Measurements from ENCODE around the gene CLEC4M.
"Not testable (repeated sequence)": the region's sequence is repeated elsewhere in the genome, so short reads cannot be mapped to it uniquely, and the experiment has no call there.

CLEC4M gene

DNA sequence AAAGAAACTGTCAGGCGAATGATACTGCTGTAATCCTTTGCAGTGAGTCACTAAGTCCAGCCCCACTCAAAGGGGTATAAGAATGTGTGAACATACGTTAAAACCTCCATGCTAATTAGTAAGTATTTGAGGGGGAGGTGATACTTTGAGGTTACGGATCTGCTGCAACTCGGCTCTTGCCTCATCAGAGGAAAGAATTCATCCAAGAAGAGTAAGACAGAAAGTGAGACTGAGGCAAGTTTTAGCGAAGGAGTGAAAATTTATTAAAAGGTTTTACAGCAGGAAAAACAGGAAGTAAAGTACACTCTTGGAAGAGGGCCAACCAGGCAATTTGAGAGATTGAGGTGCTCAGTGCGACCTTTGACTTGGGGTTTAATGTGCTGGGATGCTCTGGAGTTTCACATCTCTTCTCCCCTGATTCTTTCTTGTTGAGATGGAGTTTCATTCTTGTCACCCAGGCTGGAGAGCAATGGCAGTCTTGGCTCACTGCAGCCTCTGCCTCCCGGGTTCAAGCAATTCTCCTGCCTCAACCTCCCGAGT is 9.8 kb downstream of the CLEC4M start:
- in situ Hi-C loops (cut with MboI; ENCODE audit: low sequenced_read_pairs), result no loop called here

DNA sequence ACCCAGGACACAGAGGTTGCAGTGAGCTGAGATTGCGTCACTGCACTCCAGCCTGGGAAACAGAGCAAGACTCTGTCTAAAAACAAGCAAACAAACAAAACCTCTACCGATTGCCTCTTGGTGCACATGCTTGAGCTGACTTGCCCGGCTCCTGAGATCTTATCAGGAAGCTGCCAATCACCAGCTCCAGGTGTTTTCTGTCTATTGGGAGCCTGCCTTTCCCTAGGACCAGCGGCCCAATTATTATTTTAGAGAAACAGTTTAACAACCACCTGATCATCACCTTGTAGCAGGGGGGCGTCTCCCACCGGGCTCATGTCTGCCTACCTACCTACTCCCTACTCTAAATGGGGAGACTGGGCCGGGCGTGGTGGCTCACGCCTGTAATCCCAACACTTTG is 10.8 kb downstream of the CLEC4M start:
- in situ Hi-C loops (cut with MboI; ENCODE audit: low sequenced_read_pairs), result no loop called here

DNA sequence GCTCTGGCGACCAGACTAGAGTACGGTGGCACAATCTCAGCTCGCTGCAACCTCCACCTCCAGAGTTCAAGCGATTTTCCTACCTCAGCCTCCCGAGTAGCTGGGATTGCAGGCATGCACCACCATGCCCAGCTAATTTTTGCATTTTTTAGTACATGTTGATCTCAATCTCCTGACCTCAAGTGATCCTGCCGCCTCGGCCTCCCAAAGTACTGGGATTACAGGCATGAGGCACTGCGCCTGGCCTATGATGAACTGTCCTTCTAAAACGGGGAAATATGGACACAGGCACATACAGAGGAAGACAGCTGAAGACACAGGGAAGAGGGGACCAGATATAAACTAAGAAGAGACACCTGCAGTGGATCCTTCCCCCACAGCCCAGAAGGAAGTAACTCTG is 12.7 kb downstream of the CLEC4M start:
- in situ Hi-C loops (cut with MboI; ENCODE audit: low sequenced_read_pairs), result no loop called here

DNA sequence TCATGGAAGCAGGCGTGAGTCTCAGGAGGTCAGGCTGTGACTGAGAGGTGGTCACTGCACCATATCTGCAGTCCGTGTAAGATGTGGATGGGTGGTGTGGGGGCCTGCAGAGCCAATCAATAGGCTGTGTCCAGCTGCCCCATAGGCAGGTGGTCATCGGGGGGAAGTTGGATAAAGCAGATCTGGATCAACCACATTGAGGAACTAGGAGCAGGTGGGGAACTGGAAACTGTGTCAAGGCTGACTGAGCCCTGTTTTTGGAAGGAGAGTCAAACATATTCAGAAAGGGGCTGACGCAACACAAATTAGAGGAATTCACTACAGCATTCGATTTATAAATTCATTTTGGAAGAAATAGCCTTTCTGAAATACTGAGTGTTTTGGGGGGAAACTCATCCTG is 15.0 kb downstream of the CLEC4M start:
- in situ Hi-C loops (cut with MboI; ENCODE audit: low sequenced_read_pairs), result no loop called here

DNA sequence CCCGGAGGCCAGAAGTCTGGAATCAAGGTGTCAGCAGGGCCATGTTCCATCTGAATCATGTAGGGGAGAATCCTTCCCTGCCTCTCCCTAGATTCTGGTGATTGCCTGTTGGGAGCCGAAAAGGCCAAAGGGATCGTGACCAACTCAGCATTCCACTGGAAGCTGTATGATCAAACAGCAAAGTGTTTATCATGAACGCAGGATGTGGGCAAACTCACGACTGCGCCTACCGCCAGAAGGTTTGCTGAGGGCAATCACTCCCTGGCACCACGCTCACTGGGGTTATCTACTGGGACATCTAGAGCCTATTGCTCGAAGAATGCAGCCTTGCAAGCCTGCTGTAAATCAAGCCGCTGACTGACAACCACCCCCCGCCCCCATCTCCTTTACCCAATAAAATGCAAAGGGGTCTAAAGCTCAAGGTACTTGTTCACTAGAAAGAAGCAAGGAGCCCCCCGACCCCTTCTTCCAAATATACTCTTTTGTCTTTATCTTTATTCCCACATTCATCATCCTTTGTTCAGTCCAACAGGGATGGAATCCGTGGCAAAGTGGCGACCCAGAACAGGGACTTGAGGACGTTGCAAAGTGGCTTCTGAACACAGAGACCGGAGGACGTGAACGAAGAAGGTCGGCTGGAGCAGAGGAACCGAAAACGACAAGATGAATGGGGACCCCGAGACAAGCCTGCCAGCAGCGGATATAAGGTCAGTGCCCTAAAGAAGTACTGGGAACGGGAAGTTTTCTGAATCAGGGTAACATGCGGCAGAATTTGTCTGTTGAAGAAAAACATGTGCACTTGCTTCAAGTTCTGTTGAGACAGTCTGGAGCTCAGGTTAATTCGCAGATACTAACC is 16.8 kb downstream of the CLEC4M start:
- in situ Hi-C loops (cut with MboI; ENCODE audit: low sequenced_read_pairs), result no loop called here

DNA sequence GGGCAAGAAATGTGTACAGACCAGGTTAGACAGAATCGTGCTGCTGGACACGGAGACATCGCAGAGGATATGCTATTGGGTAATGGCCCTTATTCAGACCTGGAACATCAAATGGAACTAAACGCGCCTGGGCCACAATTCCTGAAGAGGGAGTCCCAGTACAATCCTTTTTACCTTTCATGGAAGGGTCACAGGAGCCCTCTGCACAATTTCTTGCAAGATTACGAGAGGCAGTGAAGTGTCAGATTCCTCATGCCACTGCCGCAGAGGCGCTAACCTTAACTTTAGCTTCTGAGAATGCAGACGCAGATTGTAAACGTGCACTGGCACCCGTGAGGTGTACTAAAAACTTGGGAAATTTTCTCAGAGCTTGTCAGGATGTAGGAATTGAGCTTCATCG is 18.1 kb downstream of the CLEC4M start:
- in situ Hi-C loops (cut with MboI; ENCODE audit: low sequenced_read_pairs), result no loop called here

DNA sequence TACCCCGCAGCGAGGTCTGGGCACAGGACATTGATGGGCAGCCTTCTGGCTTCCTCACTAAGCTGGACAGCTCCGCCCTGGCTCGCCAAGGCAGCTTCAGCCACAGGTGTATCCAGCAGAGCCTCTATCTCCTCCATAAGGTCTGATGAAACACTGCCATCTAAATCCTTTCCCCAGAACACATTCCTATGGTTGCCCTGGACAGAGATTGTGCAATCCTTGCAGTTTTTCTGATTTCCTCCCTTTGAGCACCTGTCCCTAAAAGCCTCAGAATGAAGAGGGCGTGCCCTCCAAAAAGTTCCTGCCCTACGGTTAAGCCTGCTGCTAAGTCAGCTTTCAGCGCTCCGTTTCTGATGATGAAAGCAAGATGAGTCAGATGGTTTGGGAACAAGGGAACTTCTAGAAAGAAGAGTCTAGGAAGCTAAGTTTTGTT is 21.0 kb downstream of the CLEC4M start:
- in situ Hi-C loops (cut with MboI; ENCODE audit: low sequenced_read_pairs), result no loop called here

DNA sequence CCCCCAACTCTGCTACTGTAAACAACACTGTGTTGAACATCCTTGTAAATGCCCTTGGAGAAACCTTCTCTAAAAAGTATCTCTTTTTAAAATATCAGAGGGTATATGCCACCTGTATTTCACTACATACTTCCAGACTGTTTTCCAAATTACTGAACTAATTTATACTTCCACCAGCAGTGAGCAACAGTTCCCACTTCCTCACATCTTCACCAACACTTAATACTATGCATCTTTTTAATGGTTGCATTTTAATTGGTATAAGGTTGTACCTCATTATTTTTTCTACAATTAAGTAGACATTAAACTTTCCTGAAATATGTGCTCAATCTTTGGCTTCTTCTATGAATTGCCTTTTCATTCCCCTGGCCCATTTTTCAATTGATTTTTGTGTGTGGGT is 21.8 kb downstream of the CLEC4M start:
- in situ Hi-C loops (cut with MboI; ENCODE audit: low sequenced_read_pairs), result no loop called here

DNA sequence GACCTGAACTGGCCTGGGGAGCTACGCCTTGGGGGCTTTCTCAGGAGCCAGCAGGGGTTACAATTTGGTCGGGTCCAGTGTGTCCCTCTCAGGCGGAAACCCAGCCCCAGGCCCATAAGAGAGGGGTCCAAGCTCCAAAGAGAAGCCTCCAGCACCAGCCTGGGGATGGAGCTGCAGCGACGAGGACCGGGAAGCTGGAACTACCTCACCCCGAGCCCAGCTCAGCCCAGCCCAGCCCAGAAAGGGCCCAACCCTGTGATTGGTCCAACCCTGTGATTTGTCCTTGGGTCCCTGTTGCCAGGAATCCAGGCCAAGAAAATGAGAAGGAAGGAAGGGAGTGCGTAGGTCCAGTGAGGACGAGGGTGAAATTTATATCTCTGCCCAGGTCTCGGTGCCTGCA is 24.1 kb downstream of the CLEC4M start:
- in situ Hi-C loops (cut with MboI; ENCODE audit: low sequenced_read_pairs), result no loop called here

DNA sequence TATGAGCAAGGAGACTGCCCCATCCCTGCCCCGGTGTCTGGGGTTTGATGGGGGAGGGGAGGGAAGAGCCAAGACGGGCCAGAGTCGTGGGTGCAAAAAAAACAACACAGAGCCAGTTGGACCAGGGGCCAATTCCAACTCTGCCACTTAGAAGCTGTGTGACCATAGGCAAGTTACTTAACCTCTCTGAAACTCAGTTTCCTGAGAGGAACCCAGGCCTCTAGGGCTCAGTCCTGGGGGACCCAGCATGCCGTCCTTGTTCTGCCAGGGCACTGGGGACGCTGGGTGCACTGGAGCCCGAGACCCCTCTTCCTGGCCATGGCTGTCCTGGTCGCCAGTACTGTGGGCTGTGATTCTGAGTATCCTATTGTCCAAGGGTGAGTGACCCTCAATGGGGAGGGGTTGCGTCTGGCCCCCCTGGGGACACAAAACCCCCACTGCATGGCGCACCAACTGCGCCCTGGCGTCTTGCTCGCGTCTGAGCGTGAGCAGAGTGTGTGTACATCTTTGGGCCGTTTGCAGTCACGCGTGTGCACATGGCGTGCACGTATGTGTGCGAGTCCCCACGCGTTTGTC is 24.6 kb downstream of the CLEC4M start:
- in situ Hi-C loops (cut with MboI; ENCODE audit: low sequenced_read_pairs), result no loop called here

DNA sequence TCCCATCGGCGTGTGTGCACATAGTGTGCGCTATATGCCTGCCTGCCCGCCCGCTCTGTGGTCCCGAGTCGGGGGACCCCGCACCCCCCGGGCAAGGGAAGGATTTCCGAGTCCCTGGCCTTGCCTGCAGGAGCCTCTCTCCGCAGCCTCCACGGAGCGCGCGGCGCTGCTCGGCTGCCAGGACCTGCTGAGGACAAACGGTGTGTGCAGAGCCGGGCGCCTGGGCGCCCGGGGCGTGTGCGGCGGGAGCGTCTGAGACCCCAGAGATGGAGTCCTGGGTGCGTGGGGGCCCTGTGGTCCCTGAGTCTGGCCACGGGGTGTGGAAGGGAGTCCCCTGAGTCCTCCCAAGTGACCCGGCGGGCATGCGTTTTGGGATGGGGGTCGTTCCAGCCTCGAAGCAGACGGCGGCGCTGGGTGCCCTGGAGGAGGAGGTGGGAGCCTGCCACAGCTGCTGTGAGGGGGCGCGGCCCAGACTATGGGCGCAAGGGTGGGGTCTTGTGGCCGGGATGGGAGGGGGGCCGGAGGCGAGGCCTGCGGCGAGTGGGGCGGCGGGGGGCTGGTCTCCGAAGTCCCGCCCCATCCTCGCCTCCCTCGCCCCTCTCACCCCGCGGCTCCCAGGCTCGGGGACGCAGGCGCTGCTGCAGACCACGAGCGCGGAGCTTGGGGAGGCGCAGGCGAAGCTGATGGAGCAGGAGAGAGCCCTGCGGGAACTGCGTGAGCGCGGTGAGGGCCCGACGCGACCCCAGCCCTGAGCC is 25.3 kb downstream of the CLEC4M start:
- in situ Hi-C loops (cut with MboI; ENCODE audit: low sequenced_read_pairs), result no loop called here

DNA sequence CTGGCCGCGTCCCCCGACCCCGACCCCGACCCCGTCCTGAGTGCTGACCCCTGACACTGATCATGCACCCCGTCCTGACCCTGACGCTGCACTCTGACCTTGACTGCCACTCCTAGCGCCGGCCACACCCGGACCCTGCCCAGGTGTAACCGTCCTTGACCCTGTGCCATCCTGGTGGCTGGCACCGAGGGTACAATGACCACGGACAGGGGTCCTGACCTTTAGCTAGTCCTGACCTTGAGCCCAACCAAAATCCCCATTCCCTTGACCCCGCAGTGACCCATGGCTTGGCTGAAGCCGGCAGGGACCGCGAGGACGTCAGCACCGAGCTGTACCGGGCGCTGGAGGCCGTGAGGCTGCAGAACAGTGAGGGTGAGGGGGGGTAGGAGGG is 25.9 kb downstream of the CLEC4M start:
- in situ Hi-C loops (cut with MboI; ENCODE audit: low sequenced_read_pairs), result no loop called here

DNA sequence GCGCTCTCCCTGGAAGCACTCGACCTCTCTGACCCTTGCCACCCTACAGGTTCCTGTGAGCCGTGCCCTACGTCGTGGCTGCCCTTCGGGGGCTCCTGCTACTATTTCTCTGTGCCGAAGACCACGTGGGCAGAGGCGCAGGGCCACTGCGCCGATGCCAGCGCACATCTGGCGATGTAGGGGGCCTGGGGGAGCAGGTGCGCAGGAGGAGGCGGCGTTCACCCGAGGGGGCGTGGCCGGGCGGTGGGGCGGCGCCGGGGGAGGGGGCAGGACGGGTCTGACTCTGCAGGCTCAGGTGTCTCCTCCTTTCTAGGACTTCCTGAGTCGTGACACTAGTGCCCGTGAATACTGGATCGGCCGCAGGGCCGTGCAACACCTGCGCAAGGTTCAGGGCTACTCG is 26.4 kb downstream of the CLEC4M start:
- in situ Hi-C loops (cut with MboI; ENCODE audit: low sequenced_read_pairs), result no loop called here

DNA sequence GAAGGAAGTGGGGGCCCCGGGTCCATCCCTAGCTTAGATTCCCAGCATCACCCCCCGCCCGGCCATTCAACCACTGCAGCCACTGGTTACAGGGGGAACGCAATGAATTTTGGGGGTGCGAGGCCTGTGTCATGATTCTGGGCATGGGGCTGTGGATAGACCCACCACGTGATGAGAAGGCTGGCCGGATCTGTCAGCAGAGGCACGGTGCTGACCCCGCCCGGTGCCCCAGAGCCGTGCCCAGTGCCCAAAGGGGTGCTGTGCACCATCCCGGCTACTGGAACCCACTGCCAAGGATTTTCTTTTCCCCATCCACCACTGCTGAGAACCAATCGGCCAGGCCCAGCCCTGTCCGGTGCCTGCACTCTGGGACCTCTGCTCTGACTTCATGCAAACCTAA is 27.4 kb downstream of the CLEC4M start:
- in situ Hi-C loops (cut with MboI; ENCODE audit: low sequenced_read_pairs), result no loop called here

DNA sequence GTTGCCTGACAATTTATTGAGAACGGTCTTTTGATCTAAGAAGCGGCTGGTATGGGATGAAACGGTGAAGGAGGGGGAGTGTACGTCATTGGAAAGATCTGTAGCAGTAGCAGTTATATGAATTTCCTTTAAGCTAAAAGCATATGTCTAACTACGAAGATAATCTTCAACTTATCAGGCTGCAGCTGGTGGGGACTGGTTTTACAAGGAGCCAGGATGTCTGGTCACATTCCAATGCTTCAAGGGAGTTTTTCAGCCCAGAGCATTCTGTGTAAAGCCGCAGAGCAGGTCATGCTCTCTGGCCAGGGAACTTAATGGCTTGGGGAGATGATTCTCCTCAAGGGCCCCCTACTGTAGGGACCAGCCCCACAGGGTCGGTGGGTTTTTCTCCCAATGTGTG is 29.2 kb downstream of the CLEC4M start:
- in situ Hi-C loops (cut with MboI; ENCODE audit: low sequenced_read_pairs), result no loop called here

DNA sequence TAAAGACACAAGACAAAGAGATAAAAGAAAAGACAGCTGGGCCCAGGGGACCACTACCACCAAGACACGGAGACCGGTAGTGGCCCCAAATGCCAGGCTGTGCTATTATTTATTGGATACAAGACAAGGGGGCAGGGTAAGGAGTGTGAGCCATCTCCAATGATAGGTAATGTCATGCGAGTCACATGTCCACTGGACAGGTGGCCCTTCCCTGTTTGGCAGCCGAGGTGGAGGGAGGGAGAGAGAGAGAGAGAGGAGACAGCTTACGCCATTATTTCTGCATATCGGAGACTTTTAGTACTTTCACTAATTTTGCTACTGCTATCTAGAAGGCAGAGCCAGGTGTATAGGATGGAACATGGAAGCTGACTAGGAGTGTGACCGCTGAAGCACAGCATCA is 29.7 kb downstream of the CLEC4M start:
- in situ Hi-C loops (cut with MboI; ENCODE audit: low sequenced_read_pairs), result not testable (repeated sequence)

DNA sequence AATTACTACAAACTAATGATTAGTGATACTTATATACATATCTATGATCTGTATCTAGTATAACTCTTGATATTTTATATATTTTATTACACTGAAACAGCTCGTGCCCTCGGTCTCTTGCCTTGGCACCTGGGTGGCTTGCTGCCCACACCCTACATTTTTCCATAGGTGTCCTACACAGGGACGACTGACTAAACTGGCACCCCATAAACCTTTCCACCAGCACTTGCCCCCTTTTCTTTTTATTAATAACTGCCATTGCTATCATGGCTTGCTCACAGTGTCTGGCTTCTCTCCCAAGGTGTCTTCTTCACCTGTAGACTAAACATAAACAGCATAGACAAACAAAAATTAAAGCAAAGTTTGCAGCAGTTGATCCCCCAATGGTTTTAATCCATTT is 30.4 kb downstream of the CLEC4M start:
- in situ Hi-C loops (cut with MboI; ENCODE audit: low sequenced_read_pairs), result no loop called here

DNA sequence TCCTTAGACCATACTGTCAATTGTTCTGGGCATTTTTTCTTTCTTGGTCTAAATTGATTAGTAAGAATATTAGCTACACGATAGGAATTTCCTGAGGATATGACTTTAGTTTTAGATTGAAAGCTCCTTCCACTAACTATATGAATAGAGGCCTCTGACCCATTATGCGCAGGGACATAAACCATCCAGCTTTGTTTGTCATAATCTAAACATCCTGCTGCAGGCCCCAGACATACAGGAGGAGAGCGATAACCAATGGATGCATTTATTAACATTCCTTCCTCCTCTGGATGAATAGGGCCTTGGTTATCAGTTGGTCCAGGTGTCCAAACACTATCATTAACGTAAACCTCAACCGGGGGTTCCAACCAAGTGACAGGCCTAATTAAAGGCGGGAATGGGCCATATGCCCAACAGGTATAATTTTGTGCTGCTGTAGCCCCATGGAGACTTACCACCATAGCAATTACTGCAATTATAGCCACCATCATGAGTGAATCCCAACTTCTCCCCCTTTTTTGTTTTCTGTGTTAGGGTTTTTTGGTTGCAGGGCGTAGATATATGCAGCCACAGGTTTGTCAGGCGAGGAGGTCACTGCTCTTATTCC is 32.6 kb downstream of the CLEC4M start:
- in situ Hi-C loops (cut with MboI; ENCODE audit: low sequenced_read_pairs), result no loop called here

DNA sequence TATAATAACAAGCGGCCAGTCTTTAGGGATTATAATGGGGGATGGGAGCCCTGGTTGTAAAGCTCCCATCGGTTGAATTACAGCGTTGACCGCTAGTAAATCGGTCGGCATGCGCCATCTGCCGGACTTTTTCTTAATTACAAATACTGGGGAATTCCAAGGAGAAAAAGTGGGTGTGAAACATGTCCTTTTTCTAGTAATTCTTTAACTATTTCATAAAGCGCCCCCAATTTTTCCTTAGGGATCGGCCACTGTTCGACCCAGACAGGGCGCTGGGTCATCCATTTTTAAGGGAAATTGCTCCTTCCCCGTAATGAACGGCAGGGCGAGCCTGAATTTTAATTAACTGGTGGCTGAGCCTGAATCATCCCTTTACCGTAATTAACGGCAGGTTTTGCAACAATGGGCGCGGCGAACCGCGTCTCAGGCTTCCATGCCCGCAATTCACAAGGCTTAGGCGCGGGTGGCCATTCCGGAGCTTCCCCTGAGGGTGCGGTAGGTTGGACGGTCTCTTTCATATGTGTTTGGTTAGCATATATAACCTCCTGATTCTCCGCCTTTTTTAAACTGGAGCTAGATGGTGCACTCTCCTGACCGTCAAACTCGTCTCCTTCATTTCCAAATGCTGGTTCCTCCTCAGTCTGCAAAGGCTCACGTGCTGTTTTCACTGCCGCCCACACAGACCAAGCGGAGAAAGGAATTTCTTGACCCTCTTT is 36.8 kb downstream of the CLEC4M start:
- in situ Hi-C loops (cut with MboI; ENCODE audit: low sequenced_read_pairs), result loop anchor here (25.0 kb wide), 1 partner anchor 437 kb away; no protein-coding TSS in a partner anchor

DNA sequence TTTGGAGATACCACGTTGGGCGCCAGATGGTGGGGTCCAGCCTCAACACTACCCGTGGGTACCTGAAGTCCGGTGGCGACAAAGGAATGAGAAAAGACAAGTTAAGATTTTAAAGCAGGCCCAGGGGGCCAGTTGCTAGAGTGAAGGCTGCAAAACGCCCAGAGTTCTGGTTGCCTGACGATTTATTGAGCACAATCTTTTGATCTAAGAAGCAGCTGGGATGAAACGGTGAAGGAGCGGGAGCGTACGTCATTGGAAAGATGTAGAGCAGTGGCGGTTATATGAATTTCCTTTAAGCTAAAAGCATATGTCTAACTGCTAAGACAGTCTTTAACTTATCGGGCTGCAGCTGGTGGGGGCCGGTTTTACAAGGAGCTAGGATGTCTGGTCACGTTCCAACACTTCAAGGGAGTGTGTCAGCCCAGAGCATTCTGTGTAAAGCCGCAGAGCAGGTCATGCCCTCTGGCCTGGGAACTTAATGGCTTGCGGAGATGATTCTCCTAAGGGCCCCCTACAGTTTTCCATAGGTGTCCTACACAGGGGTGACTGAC is 38.1 kb downstream of the CLEC4M start:
- in situ Hi-C loops (cut with MboI; ENCODE audit: low sequenced_read_pairs), result loop anchor here (25.0 kb wide), 1 partner anchor 439 kb away; no protein-coding TSS in a partner anchor

Data from HL-60/S4 treated with phorbol 12-myristate 13-acetate at 8.2 ng/mL for 4 days and 3 days (cell line).